Fibroblast of lung (primary cell): ENCODE results near the gene FBXO31. TPM values are rescaled to one million over a fixed set of nuclear protein-coding genes. Genes with fewer than 3 reads are reported as not detected.

Experiments
- DNase-seq, 2 donors: peaks; one replicate each; pipeline versions ENCODE4 v3.0.0 to v3.0.0-alpha.2; 2010; ENCODE audit warnings: low read depth in 2 of 2
- H2AFZ ChIP-seq: 2 replicates; pipeline ENCODE4 v1.5.1; 2012; ENCODE audit warnings: low read length, control low read depth, inconsistent platforms
- H3K27ac ChIP-seq: 2 replicates; pipeline ENCODE4 v1.5.1; 2011; ENCODE audit warnings: low read length, control low read depth; ENCODE audit not compliant: insufficient read depth
- H3K27me3 ChIP-seq: 2 replicates; pipeline ENCODE4 v1.5.1; 2011; ENCODE audit warnings: mild to moderate bottlenecking, low read length; ENCODE audit not compliant: control insufficient read depth, insufficient read depth
- H3K36me3 ChIP-seq: 2 replicates; pipeline ENCODE4 v1.5.1; 2011; ENCODE audit warnings: low read length; ENCODE audit not compliant: control insufficient read depth, insufficient read depth
- H3K4me1 ChIP-seq: 2 replicates; pipeline ENCODE4 v1.5.1; 2011; ENCODE audit warnings: low read length; ENCODE audit not compliant: control insufficient read depth, insufficient read depth; ENCODE audit errors: extremely low read depth
- H3K4me2 ChIP-seq: 2 replicates; pipeline ENCODE4 v1.5.1; 2011; ENCODE audit warnings: low read length, control low read depth; ENCODE audit not compliant: insufficient read depth; ENCODE audit errors: extremely low read depth
- H3K4me3 ChIP-seq, 4 experiments: fragments of 200-600 bp in 1 of 4; sonication (generic) in 1 of 4; replicated peaks in 1 of 4; 2 replicates each; pipeline ENCODE4 v1.5.1; 2011 to 2016; ENCODE audit warnings: low read length in 4 of 4, low read depth in 3 of 4, mild to moderate bottlenecking in 3 of 4, control low read depth in 2 of 4, inconsistent platforms in 1 of 4, mixed read lengths in 1 of 4; ENCODE audit not compliant: insufficient read depth in 1 of 4; ENCODE audit errors: control extremely low read depth in 1 of 4
- H3K79me2 ChIP-seq: 2 replicates; pipeline ENCODE4 v1.5.1; 2012; ENCODE audit warnings: mild to moderate bottlenecking, low read length, inconsistent platforms; ENCODE audit not compliant: control insufficient read depth, insufficient read depth
- H3K9ac ChIP-seq: 2 replicates; pipeline ENCODE4 v1.5.1; 2011; ENCODE audit warnings: mild to moderate bottlenecking, low read length, control low read depth; ENCODE audit not compliant: insufficient read depth
- H3K9me3 ChIP-seq: 2 replicates; pipeline ENCODE4 v1.5.1; 2012; ENCODE audit warnings: low read depth, low read length; ENCODE audit not compliant: control insufficient read depth, insufficient read depth
- H4K20me1 ChIP-seq: 2 replicates; pipeline ENCODE4 v1.5.1; 2011; ENCODE audit warnings: low read length; ENCODE audit not compliant: control insufficient read depth, insufficient read depth; ENCODE audit errors: extremely low read depth
- CTCF ChIP-seq, 2 donors: IDR thresholded peaks in 1 of 2; conservative IDR thresholded peaks in 1 of 2; 1 replicate in 1 of 2; 2 replicates in 1 of 2; pipeline ENCODE4 v1.5.1; 2011 to 2012; ENCODE audit warnings: low read length in 2 of 2, control low read depth in 1 of 2, inconsistent platforms in 1 of 2, low read depth in 1 of 2, mild to moderate bottlenecking in 1 of 2
- EZH2 ChIP-seq: IDR thresholded peaks from 2 replicates; pipeline ENCODE4 v1.5.1; 2012; ENCODE audit warnings: low read length, control low read depth, mild to moderate bottlenecking; ENCODE audit errors: missing control alignments
- polyA plus RNA-seq, 2 donors: library from polyadenylated mRNA; depleted of rRNA in 1 of 2; stranded (reverse) in 1 of 2; unstranded in 1 of 2; fragments of >200 nt; gene quantifications; 2 replicates each; pipeline ENCODE4 v1.2.1, GENCODE V29; 2011 to 2012; ENCODE audit warnings: missing spikeins in 1 of 2
- total RNA-seq: library from RNA; depleted of rRNA; stranded (reverse); fragments of >200 nt; gene quantifications from 2 replicates; pipeline ENCODE4 v1.2.1, GENCODE V29; 2014

FBXO31 gene
- total and polyA plus RNA-seq, 2 donors (not counting 1 experiment from before 2014, with no cell fraction given): 17.6 to 40.3 TPM

GRCh38 chr16:87336434-87337240 is 46.9 kb downstream of the FBXO31 start:
- peaks cover 29% of the 10 kb centered on the region for H3K36me3 ChIP-seq
- no peak overlapping the region for H3K4me2 ChIP-seq
- no peaks in the 10 kb centered on the region for H3K9me3 ChIP-seq
- no peak overlapping the region for H3K4me3 ChIP-seq
- H3K79me2 ChIP-seq: no peaks in the 10 kb centered on the region
- no peaks in the 10 kb centered on the region for H3K4me1 ChIP-seq
- H3K27ac ChIP-seq: no peak overlapping the region
- no peaks in the 10 kb centered on the region for H3K27me3 ChIP-seq
- peaks cover 2% of the 10 kb centered on the region for H4K20me1 ChIP-seq
- DNase-seq: no peak
- no peak for TF ChIP-seq EZH2
- no peak for TF ChIP-seq CTCF (conservative IDR thresholded peaks at IDR 0.05 in 1 of 2, IDR thresholded peaks at IDR 0.05 in 1 of 2; ENCODE audit: low read depth in 1 of 2, low read length in 2 of 2)
- H2AFZ ChIP-seq: no peak overlapping the region
- no peak overlapping the region for H3K9ac ChIP-seq

DNA sequence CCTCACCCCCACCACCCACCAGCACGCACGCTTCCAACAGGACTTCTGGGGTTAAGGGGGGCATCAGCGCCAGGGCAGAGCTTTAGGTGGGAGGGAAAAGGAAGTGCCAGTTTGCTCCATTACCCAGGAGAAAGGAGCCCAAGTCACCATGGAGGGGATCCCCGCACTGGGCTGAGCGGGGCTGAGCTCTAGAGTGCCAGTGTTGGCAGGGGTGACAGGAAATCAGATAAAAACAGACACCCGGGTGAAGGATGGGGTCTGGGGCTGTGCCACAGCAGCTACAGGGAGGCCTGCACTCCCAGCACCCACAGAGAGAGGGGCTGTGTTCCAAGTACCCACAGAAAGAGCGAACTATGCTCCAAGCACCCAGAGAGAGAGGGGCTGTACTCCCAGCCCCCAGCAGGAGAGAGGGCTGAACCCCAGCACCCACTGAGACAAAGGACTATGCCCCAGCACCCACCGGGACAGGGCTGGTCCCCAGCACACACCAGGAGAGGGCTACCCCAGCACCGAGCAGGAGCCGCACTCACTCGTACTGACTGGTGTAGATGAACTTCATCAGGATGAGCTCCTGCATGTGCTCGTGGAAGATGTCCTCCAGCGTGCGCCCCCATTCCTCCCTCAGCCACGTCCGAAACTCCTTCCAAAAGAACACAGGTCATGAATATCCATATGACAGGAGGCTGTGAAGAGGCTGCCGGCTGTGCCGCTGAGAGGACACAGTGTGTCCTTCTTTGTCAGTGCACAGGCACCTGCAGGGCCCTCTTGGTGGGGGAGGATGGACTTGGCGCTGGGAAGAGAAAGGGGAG is 47.7 kb downstream of the FBXO31 start:
- Histone ChIP-seq H3K27me3 (no peaks in the 10 kb centered on the region), H3K79me2 (no peaks in the 10 kb centered on the region), H3K4me2 (no peak overlapping the region), H3K9me3 (no peaks in the 10 kb centered on the region), H3K4me3 (no peak overlapping the region), H3K9ac (no peak overlapping the region), H2AFZ (no peak overlapping the region), H3K4me1 (no peaks in the 10 kb centered on the region), H4K20me1 (peaks cover 2% of the 10 kb centered on the region), H3K36me3 (peaks cover 29% of the 10 kb centered on the region), H3K27ac (no peak overlapping the region)
- TF ChIP-seq CTCF (conservative IDR thresholded peaks at IDR 0.05 in 1 of 2, IDR thresholded peaks at IDR 0.05 in 1 of 2; ENCODE audit: low read depth in 1 of 2, low read length in 2 of 2) (no peak), EZH2 (no peak)
- DNase-seq: no peak
